Stimulated activated CD4-positive, alpha-beta T cell treated with anti-CD3 and anti-CD28 coated beads, Interleukin-1b, Interleukin-23, amount 100 ng/mL, for 1 hour (primary cell): ENCODE results near the gene FGD1.
A peak's percentile ranks its signal among the peaks of the same experiment; 100 is the strongest.
"Not testable (repeated sequence)": the region's sequence is repeated elsewhere in the genome, so short reads cannot be mapped to it uniquely, and the experiment has no call there.

Experiments used
- DNase-seq, 2 donors: peaks; one replicate each; pipeline ENCODE4 v3.0.0-alpha.2; 2020; ENCODE audit warnings: low read depth in 2 of 2

The FGD1 gene

DNA sequence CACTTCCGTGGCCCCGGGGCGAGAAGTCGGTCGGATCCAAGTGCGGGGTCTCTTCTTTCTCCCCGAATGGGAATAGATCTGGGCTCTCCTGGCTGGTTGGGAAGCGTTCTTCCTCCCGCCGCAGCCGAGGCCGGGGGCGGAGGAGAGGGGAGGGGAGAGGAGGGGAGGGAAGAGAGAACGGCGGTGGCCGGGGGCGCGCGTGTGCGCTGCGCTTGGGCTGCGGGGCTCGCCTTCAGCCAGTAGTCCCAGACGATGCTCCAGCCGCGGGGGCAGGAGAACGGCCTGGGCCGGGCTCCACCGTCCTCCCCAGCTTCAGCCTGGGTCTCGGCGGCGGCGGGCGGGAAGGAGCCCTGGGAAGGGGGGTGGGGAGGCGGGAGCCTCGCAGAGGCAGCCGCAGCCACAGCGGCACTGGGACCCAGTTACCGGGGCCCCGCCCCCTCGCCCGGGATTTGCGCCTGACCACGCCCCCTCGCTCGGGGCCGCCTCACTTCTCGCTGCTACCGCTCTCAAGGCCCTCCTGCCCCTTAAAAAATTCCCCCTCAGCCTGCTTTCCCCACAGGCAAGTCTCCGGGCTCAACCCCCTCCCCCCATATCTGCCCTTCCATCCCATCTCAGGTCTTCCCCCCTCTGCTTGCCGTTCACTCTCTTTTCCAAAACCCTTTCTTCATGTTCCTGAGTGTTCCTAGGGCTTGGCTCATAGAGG lies at the start of gene FGD1:
TSS of gene FGD1 (minus strand) at position 421 of the 703 bp plus-strand sequence. CDS start 802 bp downstream, outside the sequence.
- DNase-seq: peak in 1 of 2 donors; percentile 34

GRCh38 chrX:54542239-54542638 lies 46.2 kb upstream of the FGD1 start:
- DNase-seq: not testable (repeated sequence)

- no peak for DNase-seq
These were observed 44.3 kb upstream of the FGD1 start for GRCh38 chrX:54540289-54540688.

- no peak for DNase-seq
These were observed 38.2 kb upstream of the FGD1 start for GRCh38 chrX:54534271-54534670.

- DNase-seq: no peak
These were observed 34.4 kb upstream of the FGD1 start for GRCh38 chrX:54530357-54530900.

GRCh38 chrX:54529552-54530356 lies 33.7 kb upstream of the FGD1 start, which contains the start of gene GNL3L:
Gene GNL3L (plus strand): TSS chrX:54530219. CDS start chrX:54532567, 2,348 bp downstream.
- peak; percentile 54 to 58 for DNase-seq

- DNase-seq: no peak
These were observed 33.1 kb upstream of the FGD1 start for GRCh38 chrX:54529151-54529550.

GRCh38 chrX:54509400-54509799 lies 13.4 kb upstream of the FGD1 start:
- DNase-seq: no peak

GRCh38 chrX:54496936-54497335 lies 902 bp upstream of the FGD1 start:
- DNase-seq: no peak

- no peak for DNase-seq
These were observed 451 bp upstream of the FGD1 start for GRCh38 chrX:54496517-54496852.

DNA sequence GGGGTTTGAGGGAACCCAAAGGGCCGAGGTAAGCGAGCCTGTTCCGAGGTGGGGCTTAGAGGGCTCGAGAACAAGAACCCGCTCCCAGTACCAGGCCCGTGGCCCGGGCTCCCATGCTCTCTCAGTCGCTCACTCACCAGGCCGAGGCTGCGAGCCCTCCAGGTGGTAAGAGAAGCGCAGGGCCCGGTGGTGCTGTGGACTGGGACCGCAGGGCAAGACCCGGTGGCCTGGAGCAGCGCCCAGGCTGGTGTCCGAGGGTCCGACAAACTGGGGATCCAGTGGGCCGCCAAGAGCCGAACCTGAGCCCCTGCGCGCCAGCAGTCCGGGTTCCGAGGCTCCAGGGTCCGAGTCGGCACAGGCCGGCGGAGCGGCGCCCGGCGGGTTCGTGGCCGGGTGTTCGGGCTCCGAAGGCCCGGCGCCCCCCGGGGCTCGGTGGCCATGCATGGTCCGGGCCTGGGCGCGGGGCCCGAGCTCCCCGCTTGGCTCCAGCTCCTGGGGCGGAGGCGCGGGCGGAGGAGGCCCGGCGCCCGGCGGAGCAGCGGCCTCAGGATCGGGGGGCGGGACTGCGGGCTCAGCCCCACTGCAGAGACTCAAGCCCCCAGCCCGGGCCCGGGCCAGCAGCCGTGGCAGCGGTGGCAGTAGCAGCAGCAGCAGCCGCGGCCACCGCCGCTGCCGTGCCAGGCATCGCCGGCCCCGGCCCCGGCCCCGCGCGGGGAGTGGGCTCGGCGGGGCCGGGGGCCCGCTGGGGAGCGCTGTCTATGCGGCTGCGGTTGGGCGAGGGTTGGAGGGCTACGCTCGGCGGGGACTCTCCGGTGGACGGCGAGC lies 833 bp downstream of the FGD1 start:
- DNase-seq: no peak

DNA sequence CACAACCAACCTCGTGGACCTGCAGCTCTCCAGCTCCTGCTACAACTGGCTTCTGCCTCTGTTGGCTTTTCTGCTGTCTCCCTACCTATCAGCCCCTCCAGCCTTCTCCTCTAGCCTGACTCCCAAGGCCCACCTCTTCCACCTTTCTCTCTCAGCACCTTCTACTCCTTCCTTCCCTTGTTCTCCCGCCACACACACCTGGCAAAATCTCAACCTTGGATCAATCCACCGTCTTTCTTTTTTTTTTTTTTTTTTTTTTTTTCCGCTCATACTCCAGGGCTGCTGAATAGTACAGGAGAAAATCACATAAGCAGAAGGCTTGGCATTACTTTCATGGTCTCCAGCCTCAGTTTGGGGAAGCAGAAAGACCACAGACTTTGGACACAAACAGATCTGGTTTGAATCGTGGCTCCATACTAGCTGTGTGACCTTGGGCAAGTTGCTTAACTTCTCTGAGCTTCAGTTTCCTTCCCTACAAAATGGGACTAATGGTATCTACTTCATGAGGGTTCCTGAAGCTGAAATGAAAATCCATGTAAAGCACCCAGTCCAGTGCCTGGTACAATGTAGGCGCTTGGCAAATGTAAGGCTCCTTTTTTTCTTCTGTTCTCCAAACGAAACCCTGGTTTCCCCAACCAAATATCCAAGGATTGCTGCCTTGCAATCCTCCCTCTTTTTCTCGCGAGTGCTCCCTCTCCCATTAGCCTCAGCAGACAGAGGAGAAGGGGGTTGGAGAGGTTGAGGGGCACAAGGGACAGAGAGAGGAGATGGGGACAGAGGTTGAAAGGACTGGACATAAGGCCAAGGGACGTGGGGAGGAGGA lies 1.7 kb downstream of the FGD1 start:
- no peak for DNase-seq

DNA sequence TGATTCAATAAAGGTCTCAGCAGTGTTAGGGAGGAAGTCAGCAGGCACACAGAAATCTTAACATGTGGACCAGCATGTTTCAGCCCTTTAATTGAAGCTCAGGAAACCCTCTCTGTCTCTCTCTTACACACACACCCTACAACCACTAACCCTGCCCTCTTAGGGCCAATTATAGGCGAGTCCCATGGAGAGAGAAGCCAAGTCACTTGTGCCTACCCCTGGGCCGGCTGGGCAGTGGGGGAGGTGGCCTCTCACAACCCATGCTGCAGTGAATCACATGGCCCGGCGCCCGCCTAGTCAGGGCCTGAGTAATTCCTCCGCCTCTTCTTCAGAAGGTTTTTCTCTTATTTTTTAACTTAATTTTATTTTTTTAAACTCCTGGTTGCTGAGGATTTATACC lies 3.7 kb downstream of the FGD1 start:
- no peak for DNase-seq

- not testable (repeated sequence) for DNase-seq
These were observed 6.2 kb downstream of the FGD1 start for GRCh38 chrX:54489819-54490218.

DNA sequence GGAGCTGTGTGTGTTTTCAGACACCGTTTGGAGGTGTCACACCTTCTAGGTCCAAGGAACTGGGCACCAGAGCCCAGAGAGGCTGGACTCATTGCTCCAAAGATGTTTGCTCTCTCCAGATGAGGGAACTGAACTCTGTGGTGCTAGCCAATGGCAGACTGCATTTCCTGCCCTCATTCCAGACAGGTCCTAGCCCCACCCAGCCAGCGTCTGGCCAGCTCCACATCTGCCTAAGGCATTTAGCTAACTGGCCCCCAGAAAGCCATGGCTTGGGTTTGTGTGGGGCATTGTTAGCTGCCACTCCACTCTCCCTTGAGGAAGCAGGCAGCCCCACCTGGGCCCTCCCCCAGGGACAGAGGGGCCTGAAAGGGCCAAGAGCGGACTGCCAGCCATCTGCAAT lies 11.4 kb downstream of the FGD1 start:
- DNase-seq: no peak

DNA sequence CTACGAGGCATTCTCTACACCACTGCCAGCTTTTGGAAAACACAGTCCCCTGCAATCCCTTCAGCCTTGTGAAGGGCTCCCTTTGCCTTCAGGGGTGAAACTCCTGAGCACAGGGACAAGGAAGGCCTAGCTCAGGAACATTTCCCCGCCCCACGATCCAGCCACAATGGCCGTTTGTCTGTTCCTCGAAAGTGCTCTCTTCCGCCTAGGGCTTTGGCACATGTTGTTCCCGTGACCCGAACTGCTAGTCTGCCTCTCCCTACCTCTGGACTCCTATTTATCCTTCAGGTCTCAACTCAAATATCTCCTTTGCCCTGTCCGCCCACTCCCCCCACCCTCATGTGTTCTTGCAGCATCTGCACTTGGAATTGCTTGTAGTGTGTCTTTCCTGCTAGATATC lies 12.1 kb downstream of the FGD1 start:
- DNase-seq: no peak

DNA sequence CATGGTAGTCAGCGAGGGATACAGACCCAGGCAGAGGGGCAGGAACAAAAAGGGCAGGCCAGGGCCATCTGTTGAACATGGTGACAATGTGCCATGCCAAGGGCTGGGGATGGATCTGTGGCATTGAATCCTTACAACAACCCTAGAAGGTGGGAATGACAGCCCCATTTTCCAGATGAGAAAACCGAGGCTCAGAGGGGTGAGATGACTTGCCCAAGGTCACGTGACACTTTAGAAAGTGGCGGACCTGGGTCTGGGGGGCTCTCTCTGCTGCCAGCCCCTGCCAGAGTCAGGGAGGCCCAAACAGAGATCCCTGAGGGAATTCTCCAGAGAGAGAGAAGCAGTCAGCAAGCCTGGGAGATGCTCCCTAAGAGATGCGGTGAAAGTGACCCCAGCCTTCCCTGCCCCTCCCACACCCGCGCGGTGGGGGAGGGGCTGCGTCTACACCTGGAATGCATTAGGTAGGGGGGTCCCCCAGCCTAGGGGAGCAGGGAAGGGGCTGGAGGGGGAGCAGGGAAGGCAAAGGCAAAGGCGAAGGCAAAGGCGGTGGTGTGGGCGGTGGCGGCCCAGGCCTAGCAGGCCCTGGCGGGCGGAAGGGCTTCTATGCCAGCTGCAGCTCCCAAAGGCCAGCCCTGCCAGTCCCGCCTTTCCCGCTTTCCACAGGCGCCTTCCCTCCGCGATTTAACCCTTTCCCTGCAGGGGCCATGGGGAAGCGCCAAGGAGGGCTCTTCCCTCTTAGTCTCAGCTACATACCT lies 13.0 kb downstream of the FGD1 start:
- DNase-seq: no peak

- DNase-seq: no peak
These were observed 16.6 kb downstream of the FGD1 start for GRCh38 chrX:54479136-54480111.
